H1 (cell line): Measurements from ENCODE around the gene OR1I1. TPM values are rescaled to one million over a fixed set of nuclear protein-coding genes. Genes with fewer than 3 reads are reported as not detected.

ENCODE experiments used
- CREB1 ChIP-seq: IDR thresholded peaks from 2 replicates; pipeline ENCODE4 v1.6.1; 2012; ENCODE audit warnings: inconsistent platforms
- MAFK ChIP-seq: IDR thresholded peaks from 2 replicates; pipeline ENCODE4 v1.6.1; 2012; ENCODE audit warnings: low read depth, mild to moderate bottlenecking, improper control_type of control experiment, low read length
- TAF1 ChIP-seq: IDR thresholded peaks from 2 replicates; pipeline ENCODE4 v1.6.1; 2011; ENCODE audit warnings: mild to moderate bottlenecking, low read depth, low read length
- ZNF274 ChIP-seq: IDR thresholded peaks from 2 replicates; pipeline ENCODE4 v1.7.0; 2012; ENCODE audit warnings: low read length, borderline replicate concordance; ENCODE audit errors: extremely low read depth
- polyA plus RNA-seq, 7 experiments: library from polyadenylated mRNA; depleted of rRNA in 3 of 7; stranded (reverse) in 5 of 7; unstranded in 2 of 7; fragments of >200 nt in 5 of 7; fragments of 200-250 nt in 2 of 7; gene quantifications; 1 replicate in 5 of 7; 2 replicates in 1 of 7; 4 replicates in 1 of 7; pipeline versions ENCODE4 v1.2.1 to v1.2.3, GENCODE V29; 2011 to 2013; ENCODE audit warnings: missing spikeins in 2 of 7, mixed read lengths in 2 of 7
- total RNA-seq: library from RNA; stranded (reverse); fragmentation: NEBNext Ultra II Directional; extraction: Animal tissue kit (Norgen Biotek cat#: 25700); gene quantifications from 2 replicates; pipeline ENCODE4 v1.2.1, GENCODE V29; 2021

The OR1I1 gene
- total and polyA plus RNA-seq, 2 of the 8 experiments (the other 6 are each of a cell fraction or from before 2014, with no cell fraction given): not detected

DNA sequence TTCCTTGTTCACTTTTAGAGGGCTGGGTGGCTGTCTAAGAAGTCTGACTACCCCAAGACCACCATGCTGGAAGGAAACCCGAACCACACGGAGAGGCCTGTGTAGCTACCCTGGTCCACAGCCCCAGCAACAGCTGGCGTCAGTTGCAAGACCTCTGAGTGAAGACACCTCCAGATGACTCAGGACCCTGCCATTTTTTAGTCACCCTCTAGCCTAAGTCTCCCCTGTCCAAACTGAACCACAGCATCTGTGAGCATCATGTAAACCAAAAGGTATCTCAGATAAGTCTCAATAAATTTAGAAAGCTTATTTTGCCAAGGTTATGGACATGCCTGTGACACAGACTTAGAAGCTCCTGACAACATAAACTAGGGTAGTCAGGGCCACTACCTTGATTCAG, 23.0 kb downstream of the OR1I1 start (continued):
- TF ChIP-seq MAFK (no peak), TAF1 (no peak), ZNF274 (no peak), CREB1 (no peak)
